HG03469 (cell line): ENCODE results near the gene OR51A7.
"Not testable (repeated sequence)": the region's sequence is repeated elsewhere in the genome, so short reads cannot be mapped to it uniquely, and the experiment has no call there.

Experiments
- ATAC-seq: cut with Tn5 transposase; IDR thresholded peaks from one replicate; pipeline ENCODE4 v1.9.1; 2021; ENCODE audit warnings: mild to moderate bottlenecking, moderate library complexity, moderate number of reproducible peaks; ENCODE audit not compliant: unreplicated experiment

Gene OR51A7

DNA sequence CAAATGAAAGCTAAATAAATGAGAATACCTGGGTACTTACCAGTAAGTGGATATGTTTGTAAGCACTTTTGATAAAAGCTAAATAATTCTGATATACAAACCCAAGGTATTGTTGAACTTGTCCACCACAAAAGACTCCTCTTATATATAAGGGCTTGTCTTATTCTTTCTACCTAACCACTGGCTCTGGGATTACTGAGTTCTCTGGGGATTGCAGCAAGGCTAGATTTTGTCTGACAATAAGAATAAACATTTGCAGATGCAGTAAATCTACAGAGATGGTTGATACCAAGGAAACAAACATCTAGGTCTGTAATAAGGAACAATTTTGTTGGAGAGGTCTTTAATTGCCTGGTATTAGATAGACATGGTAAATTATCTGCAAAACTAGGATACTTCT, 43.9 kb downstream of the OR51A7 start, which contains the start of gene OR51A4:
OR51A4 (minus strand) TSS at position 101 of the 400 bp plus-strand sequence. CDS start 505 bp downstream, outside the sequence.
- no peak for ATAC-seq

DNA sequence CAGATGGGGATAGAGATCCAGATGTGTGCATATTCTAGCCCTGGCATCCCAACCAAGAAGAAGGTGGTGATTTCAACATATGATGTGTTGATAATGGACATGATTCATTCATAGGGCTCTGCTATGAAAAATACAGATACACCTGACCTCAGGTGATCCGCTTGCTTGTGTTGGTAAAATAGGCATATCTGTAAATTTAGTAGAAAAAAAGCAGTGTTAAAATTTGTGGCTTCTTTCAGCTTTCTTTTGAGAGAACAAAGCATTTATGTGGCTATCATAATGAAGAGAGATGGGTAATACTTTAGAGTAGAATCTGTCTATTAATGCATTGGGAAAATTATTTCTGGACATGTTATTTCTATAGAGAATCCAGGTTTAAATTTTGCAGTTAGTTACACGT, 52.0 kb downstream of the OR51A7 start, which contains the start of gene OR51A2:
OR51A2 (minus strand) TSS at position 101 of the 400 bp plus-strand sequence; CDS start at position 101, 0 bp downstream.
- ATAC-seq = not testable (repeated sequence)

DNA sequence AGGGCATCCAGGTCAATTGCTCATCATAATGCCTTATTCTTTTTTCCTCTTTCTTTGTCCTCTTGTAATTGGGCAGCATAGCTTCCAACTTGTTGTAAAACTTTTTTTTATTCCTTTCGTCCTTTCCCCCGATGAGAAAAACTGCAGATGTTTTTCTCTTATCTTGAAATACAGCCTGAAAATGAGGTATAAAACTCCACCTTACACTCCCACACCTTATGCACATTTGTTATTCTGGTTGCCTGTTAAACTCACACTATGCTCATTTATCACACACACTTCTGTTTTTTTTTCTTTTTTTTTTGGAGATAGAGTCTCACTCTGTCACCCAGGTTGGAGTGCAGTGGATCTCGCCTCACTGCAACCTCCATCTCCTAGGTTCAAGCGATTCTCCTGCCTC, 53.8 kb downstream of the OR51A7 start:
- no peak for ATAC-seq
